ENCODE data around the gene DEXI.

DEXI gene

DNA sequence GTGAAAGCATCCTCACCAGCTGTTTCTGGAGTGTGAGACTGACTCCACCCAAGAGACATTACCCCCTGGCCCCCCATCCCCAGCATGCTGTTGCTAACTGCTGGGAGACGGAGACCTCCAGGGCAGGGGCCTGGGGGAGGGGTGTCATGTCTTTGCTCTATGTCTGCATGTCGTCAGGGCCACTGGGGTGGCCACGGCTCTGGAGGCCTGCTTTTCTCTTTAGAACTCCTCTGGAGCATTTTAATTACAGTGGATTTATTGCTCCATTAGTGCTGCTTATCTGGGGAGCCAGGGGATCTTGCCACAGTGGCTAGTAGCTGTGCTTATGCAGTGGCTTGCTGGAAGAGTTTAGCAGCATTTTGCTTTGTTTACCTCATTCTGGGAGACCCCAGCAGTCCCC lies 34.4 kb upstream of the DEXI start:
- no peak; the same call in 2 of the 3 replicates for ATAC-seq
- no peak for TF ChIP-seq RARB (CRISPR knock-in tag; IDR thresholded peaks at IDR 0.05)
- peak; percentile 45; the same call in 1 of the 2 replicates for TF ChIP-seq GLIS3 (CRISPR knock-in tag; IDR thresholded peaks at IDR 0.05)
- TF ChIP-seq, protein P1, sequence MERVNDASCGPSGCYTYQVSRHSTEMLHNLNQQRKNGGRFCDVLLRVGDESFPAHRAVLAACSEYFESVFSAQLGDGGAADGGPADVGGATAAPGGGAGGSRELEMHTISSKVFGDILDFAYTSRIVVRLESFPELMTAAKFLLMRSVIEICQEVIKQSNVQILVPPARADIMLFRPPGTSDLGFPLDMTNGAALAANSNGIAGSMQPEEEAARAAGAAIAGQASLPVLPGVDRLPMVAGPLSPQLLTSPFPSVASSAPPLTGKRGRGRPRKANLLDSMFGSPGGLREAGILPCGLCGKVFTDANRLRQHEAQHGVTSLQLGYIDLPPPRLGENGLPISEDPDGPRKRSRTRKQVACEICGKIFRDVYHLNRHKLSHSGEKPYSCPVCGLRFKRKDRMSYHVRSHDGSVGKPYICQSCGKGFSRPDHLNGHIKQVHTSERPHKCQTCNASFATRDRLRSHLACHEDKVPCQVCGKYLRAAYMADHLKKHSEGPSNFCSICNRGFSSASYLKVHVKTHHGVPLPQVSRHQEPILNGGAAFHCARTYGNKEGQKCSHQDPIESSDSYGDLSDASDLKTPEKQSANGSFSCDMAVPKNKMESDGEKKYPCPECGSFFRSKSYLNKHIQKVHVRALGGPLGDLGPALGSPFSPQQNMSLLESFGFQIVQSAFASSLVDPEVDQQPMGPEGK (CRISPR knock-in tag; IDR thresholded peaks at IDR 0.05; ENCODE audit: borderline replicate concordance), result no peak
- TF ChIP-seq TCF4 (CRISPR knock-in tag; IDR thresholded peaks at IDR 0.05; ENCODE audit: borderline replicate concordance), result peak; percentile 84
- 0 out of 2 replicates have a peak, but pooled peaks have one; percentile 42 for TF ChIP-seq ZFP3 (CRISPR knock-in tag; IDR thresholded peaks at IDR 0.05)
- TF ChIP-seq ZNF8 (CRISPR knock-in tag; IDR thresholded peaks at IDR 0.05), result no peak
- TF ChIP-seq, protein P2, sequence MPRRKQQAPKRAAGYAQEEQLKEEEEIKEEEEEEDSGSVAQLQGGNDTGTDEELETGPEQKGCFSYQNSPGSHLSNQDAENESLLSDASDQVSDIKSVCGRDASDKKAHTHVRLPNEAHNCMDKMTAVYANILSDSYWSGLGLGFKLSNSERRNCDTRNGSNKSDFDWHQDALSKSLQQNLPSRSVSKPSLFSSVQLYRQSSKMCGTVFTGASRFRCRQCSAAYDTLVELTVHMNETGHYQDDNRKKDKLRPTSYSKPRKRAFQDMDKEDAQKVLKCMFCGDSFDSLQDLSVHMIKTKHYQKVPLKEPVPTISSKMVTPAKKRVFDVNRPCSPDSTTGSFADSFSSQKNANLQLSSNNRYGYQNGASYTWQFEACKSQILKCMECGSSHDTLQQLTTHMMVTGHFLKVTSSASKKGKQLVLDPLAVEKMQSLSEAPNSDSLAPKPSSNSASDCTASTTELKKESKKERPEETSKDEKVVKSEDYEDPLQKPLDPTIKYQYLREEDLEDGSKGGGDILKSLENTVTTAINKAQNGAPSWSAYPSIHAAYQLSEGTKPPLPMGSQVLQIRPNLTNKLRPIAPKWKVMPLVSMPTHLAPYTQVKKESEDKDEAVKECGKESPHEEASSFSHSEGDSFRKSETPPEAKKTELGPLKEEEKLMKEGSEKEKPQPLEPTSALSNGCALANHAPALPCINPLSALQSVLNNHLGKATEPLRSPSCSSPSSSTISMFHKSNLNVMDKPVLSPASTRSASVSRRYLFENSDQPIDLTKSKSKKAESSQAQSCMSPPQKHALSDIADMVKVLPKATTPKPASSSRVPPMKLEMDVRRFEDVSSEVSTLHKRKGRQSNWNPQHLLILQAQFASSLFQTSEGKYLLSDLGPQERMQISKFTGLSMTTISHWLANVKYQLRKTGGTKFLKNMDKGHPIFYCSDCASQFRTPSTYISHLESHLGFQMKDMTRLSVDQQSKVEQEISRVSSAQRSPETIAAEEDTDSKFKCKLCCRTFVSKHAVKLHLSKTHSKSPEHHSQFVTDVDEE (CRISPR knock-in tag; IDR thresholded peaks at IDR 0.05), result peak; percentile 77
- no peak for TF ChIP-seq ZC3H10 (CRISPR knock-in tag; IDR thresholded peaks at IDR 0.05)
- TF ChIP-seq OSR1 (CRISPR knock-in tag; IDR thresholded peaks at IDR 0.05), result no peak
- TF ChIP-seq, protein P3, sequence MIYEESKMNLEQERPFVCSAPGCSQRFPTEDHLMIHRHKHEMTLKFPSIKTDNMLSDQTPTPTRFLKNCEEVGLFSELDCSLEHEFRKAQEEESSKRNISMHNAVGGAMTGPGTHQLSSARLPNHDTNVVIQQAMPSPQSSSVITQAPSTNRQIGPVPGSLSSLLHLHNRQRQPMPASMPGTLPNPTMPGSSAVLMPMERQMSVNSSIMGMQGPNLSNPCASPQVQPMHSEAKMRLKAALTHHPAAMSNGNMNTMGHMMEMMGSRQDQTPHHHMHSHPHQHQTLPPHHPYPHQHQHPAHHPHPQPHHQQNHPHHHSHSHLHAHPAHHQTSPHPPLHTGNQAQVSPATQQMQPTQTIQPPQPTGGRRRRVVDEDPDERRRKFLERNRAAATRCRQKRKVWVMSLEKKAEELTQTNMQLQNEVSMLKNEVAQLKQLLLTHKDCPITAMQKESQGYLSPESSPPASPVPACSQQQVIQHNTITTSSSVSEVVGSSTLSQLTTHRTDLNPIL (CRISPR knock-in tag; IDR thresholded peaks at IDR 0.05; ENCODE audit: low read depth), result no peak
- no peak for TF ChIP-seq ESRRG (CRISPR knock-in tag; IDR thresholded peaks at IDR 0.05)
- TF ChIP-seq ISL1 (CRISPR knock-in tag; IDR thresholded peaks at IDR 0.05), result peak; percentile 60

DNA sequence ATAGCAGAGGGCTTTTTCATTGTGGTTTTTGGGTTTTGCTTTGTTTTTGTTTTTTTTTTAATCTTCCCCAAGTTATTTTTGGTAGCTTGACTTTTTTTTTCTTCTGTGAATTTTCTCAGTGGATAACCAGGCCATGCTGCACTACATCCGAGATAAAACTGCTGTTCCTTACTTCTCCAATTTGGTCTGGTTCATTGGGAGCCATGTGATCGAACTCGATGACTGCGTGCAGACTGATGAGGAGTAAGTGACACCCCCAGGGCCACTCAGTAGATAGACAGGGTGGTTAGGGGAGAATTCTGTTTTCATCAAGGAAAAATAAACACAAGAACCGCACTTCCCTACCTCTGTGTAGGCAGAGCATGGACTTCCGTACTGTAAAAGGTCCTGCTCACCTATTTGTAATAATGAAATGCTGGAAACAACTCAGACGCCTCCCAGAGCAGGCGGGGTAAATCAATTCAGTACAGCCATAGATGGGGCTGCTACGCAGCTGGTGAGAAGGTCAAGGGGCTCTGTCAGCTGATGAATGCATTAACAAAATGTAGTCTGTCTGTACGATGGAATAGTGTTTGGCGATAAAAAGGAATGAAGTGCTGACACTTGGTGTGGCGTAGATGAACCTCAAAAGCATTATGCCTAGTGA lies 30.7 kb upstream of the DEXI start:
- TF ChIP-seq, protein P4, sequence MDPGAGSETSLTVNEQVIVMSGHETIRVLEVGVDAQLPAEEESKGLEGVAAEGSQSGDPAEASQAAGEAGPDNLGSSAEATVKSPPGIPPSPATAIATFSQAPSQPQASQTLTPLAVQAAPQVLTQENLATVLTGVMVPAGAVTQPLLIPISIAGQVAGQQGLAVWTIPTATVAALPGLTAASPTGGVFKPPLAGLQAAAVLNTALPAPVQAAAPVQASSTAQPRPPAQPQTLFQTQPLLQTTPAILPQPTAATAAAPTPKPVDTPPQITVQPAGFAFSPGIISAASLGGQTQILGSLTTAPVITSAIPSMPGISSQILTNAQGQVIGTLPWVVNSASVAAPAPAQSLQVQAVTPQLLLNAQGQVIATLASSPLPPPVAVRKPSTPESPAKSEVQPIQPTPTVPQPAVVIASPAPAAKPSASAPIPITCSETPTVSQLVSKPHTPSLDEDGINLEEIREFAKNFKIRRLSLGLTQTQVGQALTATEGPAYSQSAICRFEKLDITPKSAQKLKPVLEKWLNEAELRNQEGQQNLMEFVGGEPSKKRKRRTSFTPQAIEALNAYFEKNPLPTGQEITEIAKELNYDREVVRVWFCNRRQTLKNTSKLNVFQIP (CRISPR knock-in tag; IDR thresholded peaks at IDR 0.05; ENCODE audit: borderline replicate concordance, low read depth), result no peak
- no peak for TF ChIP-seq ZFP3 (CRISPR knock-in tag; IDR thresholded peaks at IDR 0.05)
- TF ChIP-seq ESRRG (CRISPR knock-in tag; IDR thresholded peaks at IDR 0.05), result no peak
- TF ChIP-seq ZFP30 (CRISPR knock-in tag; IDR thresholded peaks at IDR 0.05), result no peak
- TF ChIP-seq ARNTL (CRISPR knock-in tag; IDR thresholded peaks at IDR 0.05; ENCODE audit: borderline replicate concordance, low read depth), result no peak
- no peak for TF ChIP-seq SNAI2 (CRISPR knock-in tag; IDR thresholded peaks at IDR 0.05)
- TF ChIP-seq TCF4 (CRISPR knock-in tag; IDR thresholded peaks at IDR 0.05; ENCODE audit: borderline replicate concordance), result no peak
- ATAC-seq, result no peak

DNA sequence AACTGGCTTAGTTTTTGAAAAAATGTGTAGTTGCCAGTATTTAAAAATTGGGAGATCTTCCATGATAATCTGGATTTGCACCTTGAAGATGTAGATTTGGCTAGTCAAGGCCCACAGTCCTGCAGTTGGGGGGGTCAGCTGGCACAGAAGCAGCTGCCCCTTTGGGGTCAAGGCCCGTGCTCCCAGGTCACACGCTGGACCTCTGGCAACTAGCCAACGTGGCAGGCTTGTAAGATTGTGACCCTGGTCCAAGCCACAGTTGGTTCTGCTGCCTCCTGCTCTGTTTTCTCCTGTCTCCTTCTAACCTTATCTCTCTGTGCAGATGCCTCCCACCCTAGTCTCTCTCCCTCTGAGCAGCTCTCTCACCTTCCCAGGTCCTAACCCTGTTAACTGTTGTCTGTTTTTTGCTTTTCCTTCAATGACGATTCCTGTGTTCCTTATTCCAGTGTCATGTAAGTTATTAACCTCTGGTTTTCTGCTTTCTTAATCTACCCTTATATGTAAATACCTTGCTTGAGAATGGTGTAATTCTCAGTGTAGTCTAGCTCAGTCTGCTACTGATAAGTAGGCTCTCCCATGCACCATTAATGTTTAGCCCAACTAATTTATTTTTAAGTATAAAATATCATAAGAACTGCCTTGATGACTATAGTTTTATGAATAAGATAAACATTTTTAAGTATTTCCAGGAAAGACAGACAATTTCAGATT lies 30.0 kb upstream of the DEXI start:
- ATAC-seq, result no peak

More for the DNA sequence above, 30.0 kb upstream of the DEXI start:
- TF ChIP-seq ZFP3 (CRISPR knock-in tag; IDR thresholded peaks at IDR 0.05) (no peak), GLIS3 (CRISPR knock-in tag; IDR thresholded peaks at IDR 0.05) (no peak), ISL1 (CRISPR knock-in tag; IDR thresholded peaks at IDR 0.05) (no peak), ESRRG (CRISPR knock-in tag; IDR thresholded peaks at IDR 0.05) (no peak), ZNF8 (CRISPR knock-in tag; IDR thresholded peaks at IDR 0.05) (no peak), TOX (CRISPR knock-in tag; IDR thresholded peaks at IDR 0.05; ENCODE audit: borderline replicate concordance) (no peak), ARNTL (CRISPR knock-in tag; IDR thresholded peaks at IDR 0.05; ENCODE audit: borderline replicate concordance, low read depth) (no peak), ZC3H10 (CRISPR knock-in tag; IDR thresholded peaks at IDR 0.05) (no peak)
- TF ChIP-seq, protein P3 (CRISPR knock-in tag; IDR thresholded peaks at IDR 0.05; ENCODE audit: low read depth), result no peak

All from SK-N-SH treated with all-trans-retinoic acid at 6 μM for 48 hours (cell line).